ENCODE data around the gene NHERF2.

Gene NHERF2

DNA sequence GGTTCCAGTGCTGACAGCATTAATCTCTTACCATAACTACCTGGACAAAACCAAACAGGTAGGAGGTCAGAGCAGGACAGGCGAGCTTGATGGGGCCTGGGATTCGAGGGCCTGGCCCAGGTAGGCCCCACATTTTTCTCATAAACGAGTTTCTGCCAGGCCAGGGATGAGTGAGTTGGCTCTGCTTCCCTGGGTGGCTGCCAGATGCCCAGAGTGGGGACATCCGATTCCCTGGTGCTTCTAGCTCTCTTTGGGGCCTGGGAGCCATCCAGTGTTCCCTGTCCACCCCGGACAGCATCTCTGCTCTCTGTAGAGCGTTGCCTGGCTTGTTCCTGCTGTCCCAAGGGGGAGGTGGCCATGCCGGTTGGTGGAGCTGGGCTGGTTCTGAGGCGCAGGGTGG lies 46.2 kb downstream of the NHERF2 start:
- no peak overlapping the region for H3K4me3 ChIP-seq (replicated peaks in 1 of 2; ENCODE audit: low read depth in 2 of 2, low read length in 2 of 2)
- TF ChIP-seq, protein P1, sequence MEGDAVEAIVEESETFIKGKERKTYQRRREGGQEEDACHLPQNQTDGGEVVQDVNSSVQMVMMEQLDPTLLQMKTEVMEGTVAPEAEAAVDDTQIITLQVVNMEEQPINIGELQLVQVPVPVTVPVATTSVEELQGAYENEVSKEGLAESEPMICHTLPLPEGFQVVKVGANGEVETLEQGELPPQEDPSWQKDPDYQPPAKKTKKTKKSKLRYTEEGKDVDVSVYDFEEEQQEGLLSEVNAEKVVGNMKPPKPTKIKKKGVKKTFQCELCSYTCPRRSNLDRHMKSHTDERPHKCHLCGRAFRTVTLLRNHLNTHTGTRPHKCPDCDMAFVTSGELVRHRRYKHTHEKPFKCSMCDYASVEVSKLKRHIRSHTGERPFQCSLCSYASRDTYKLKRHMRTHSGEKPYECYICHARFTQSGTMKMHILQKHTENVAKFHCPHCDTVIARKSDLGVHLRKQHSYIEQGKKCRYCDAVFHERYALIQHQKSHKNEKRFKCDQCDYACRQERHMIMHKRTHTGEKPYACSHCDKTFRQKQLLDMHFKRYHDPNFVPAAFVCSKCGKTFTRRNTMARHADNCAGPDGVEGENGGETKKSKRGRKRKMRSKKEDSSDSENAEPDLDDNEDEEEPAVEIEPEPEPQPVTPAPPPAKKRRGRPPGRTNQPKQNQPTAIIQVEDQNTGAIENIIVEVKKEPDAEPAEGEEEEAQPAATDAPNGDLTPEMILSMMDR (IDR thresholded peaks at IDR 0.05; ENCODE audit: low read depth, low read length): no peak
- DNase-seq (ENCODE audit: low read depth in 2 of 2): no peak

GRCh38 chr16:2074071-2074470 lies 47.4 kb downstream of the NHERF2 start:
- DNase-seq (ENCODE audit: low read depth in 2 of 2): no peak
- TF ChIP-seq, protein P1 (IDR thresholded peaks at IDR 0.05; ENCODE audit: low read depth, low read length): no peak
- H3K4me3 ChIP-seq (replicated peaks in 1 of 2; ENCODE audit: low read depth in 2 of 2, low read length in 2 of 2): no peak overlapping the region

GRCh38 chr16:2075631-2076030 lies 48.9 kb downstream of the NHERF2 start:
- no peak overlapping the region for H3K4me3 ChIP-seq (replicated peaks in 1 of 2; ENCODE audit: low read depth in 2 of 2, low read length in 2 of 2)
- TF ChIP-seq, protein P1 (IDR thresholded peaks at IDR 0.05; ENCODE audit: low read depth, low read length): no peak
- no peak for DNase-seq (ENCODE audit: low read depth in 2 of 2)

GRCh38 chr16:2076072-2076865 lies 49.6 kb downstream of the NHERF2 start:
- TF ChIP-seq, protein P1 (IDR thresholded peaks at IDR 0.05; ENCODE audit: low read depth, low read length): no peak
- H3K4me3 ChIP-seq (replicated peaks in 1 of 2; ENCODE audit: low read depth in 2 of 2, low read length in 2 of 2): no peak overlapping the region
- DNase-seq (ENCODE audit: low read depth in 2 of 2): no peak

- TF ChIP-seq, protein P1 (IDR thresholded peaks at IDR 0.05; ENCODE audit: low read depth, low read length): no peak
- DNase-seq (ENCODE audit: low read depth in 2 of 2): no peak
- no peak overlapping the region for H3K4me3 ChIP-seq (replicated peaks in 1 of 2; ENCODE audit: low read depth in 2 of 2, low read length in 2 of 2)
Measured at GRCh38 chr16:2077016-2077415, 50.3 kb downstream of the NHERF2 start.

- H3K4me3 ChIP-seq (replicated peaks in 1 of 2; ENCODE audit: low read depth in 2 of 2, low read length in 2 of 2): no peak overlapping the region
- DNase-seq (ENCODE audit: low read depth in 2 of 2): no peak
- TF ChIP-seq, protein P1 (IDR thresholded peaks at IDR 0.05; ENCODE audit: low read depth, low read length): no peak
Measured at GRCh38 chr16:2077696-2078095, 51.0 kb downstream of the NHERF2 start.

GRCh38 chr16:2078096-2078495 lies 51.4 kb downstream of the NHERF2 start:
- H3K4me3 ChIP-seq (replicated peaks in 1 of 2; ENCODE audit: low read depth in 2 of 2, low read length in 2 of 2): no peak overlapping the region
- no peak for DNase-seq (ENCODE audit: low read depth in 2 of 2)
- TF ChIP-seq, protein P1 (IDR thresholded peaks at IDR 0.05; ENCODE audit: low read depth, low read length): no peak
